Liver (tissue), 3 donors: ENCODE results near the gene THUMPD2.

ENCODE experiments used
- CTCF ChIP-seq: fragments of 150-350 bp; IDR thresholded peaks from 2 replicates; pipeline ENCODE4 v1.5.1; 2017; ENCODE audit warnings: improper control_type of control experiment, low read depth, low read length; ENCODE audit not compliant: missing input control
- JUND ChIP-seq, 2 donors: IDR thresholded peaks; 2 replicates each; pipeline ENCODE4 v1.6.1; 2016; ENCODE audit warnings: antibody characterized with exemption in 2 of 2
- RAD21 ChIP-seq, 2 donors: IDR thresholded peaks; 2 replicates each; pipeline ENCODE4 v1.6.1; 2016; ENCODE audit warnings: antibody characterized with exemption in 2 of 2, mild to moderate bottlenecking in 2 of 2
- REST ChIP-seq: IDR thresholded peaks from 2 replicates; pipeline ENCODE4 v1.6.1; 2016; ENCODE audit warnings: antibody characterized with exemption, mild to moderate bottlenecking
- TAF1 ChIP-seq: conservative IDR thresholded peaks from 2 replicates; pipeline ENCODE4 v1.6.1; 2016; ENCODE audit warnings: antibody characterized with exemption, mild to moderate bottlenecking
- ZBTB33 ChIP-seq: IDR thresholded peaks from 2 replicates; pipeline ENCODE4 v1.6.1; 2016; ENCODE audit warnings: antibody characterized with exemption
- donor health status: healthy.
- donor health status: healthy.

- no peak for TF ChIP-seq JUND (IDR thresholded peaks at IDR 0.05)
- TF ChIP-seq TAF1: no peak
- TF ChIP-seq REST: no peak
- no peak for TF ChIP-seq RAD21 (IDR thresholded peaks at IDR 0.05)
- no peak for TF ChIP-seq ZBTB33
- TF ChIP-seq CTCF: no peak
Measured at GRCh38 chr2:39718483-39718882, 60.6 kb downstream of the THUMPD2 start.
